Ovary (tissue), 3 donors: Measurements from ENCODE around the gene S100A13.
"Not testable (repeated sequence)": the region's sequence is repeated elsewhere in the genome, so short reads cannot be mapped to it uniquely, and the experiment has no call there.

ENCODE experiments used
- POLR2A ChIP-seq: fragments of 450-650 bp; IDR thresholded peaks from one replicate; pipeline ENCODE4 v1.6.1; 2017; ENCODE audit warnings: antibody characterized with exemption, mild to moderate bottlenecking, moderate library complexity
- TF ChIP-seq, protein P1 (sequence below), 3 donors: fragments of 450-650 bp in 2 of 3; fragments of 200-600 bp in 1 of 3; IDR thresholded peaks; one replicate each; pipeline versions ENCODE4 v1.5.1 to v1.8.0; 2016 to 2022; ENCODE audit warnings: antibody characterized with exemption in 3 of 3, mild to moderate bottlenecking in 1 of 3
- donor health status: DM: no; HTN: no; CAD: no.

DNA sequence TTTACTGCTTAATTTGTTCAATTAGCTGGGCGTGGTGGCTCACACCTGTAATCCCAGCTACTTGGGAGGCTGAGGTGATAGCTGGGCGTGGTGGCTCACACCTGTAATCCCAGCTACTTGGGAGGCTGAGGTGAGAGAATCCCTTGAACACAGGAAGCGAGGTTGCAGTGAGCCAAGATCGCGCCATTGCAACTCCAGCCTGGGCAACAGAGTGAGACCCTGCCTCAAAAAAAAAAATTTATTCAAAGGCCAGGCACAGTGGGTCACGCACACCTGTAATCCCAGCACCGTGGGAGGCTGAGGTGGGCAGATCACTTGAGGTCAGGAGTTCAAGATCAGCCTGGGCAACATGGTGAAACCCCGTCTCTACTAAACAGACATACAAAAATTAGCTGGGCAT lies 41.4 kb upstream of the S100A13 start:
- TF ChIP-seq, protein P1, sequence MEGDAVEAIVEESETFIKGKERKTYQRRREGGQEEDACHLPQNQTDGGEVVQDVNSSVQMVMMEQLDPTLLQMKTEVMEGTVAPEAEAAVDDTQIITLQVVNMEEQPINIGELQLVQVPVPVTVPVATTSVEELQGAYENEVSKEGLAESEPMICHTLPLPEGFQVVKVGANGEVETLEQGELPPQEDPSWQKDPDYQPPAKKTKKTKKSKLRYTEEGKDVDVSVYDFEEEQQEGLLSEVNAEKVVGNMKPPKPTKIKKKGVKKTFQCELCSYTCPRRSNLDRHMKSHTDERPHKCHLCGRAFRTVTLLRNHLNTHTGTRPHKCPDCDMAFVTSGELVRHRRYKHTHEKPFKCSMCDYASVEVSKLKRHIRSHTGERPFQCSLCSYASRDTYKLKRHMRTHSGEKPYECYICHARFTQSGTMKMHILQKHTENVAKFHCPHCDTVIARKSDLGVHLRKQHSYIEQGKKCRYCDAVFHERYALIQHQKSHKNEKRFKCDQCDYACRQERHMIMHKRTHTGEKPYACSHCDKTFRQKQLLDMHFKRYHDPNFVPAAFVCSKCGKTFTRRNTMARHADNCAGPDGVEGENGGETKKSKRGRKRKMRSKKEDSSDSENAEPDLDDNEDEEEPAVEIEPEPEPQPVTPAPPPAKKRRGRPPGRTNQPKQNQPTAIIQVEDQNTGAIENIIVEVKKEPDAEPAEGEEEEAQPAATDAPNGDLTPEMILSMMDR (IDR thresholded peaks at IDR 0.05) = not testable (repeated sequence)
- TF ChIP-seq POLR2A = not testable (repeated sequence)
